ENCODE measurements around the gene MYO7B.

The MYO7B gene

GRCh38 chr2:127586746-127587295 is 51.3 kb downstream of the MYO7B start:
- no peak for DNase-seq (ENCODE audit: low read depth, low spot score)

DNA sequence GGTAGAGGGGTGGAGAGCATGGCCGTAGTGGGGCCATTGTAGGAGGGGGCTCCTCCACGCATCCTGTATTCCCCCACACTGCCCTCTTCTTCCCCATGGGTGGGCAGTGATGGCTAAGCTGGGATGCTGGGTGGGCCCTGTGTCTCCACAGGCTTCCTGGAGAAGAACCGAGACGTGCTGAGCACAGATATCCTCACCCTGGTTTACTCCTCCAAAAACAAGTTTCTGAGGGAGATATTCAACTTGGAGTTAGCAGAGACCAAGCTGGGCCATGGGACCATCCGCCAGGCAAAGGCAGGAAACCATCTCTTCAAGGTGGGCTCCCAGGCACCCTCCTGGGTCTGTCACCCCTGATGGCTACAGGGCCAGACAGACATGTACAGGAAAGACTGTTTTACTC is 52.8 kb downstream of the MYO7B start:
- DNase-seq (ENCODE audit: low read depth, low spot score): no peak

DNA sequence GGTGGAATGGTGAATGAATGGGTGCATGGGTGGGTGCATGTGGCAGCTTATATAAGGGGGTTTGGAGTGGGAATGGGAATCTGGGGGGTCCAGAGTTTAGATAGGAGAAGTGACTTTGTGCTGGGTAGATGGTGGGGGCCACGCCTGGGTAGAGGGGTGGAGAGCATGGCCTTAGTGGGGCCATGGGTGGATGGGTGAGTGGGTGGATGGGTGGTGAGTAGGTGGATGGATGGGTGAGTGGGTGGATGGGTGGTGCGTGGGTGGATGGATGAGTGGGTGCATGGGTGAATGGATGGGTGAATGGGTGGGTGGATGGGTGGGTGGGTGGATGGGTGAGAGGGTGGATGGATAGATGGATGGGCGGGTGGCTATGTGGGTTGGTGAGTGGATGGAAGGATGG is 53.9 kb downstream of the MYO7B start:
- DNase-seq (ENCODE audit: low read depth, low spot score): no peak

DNA sequence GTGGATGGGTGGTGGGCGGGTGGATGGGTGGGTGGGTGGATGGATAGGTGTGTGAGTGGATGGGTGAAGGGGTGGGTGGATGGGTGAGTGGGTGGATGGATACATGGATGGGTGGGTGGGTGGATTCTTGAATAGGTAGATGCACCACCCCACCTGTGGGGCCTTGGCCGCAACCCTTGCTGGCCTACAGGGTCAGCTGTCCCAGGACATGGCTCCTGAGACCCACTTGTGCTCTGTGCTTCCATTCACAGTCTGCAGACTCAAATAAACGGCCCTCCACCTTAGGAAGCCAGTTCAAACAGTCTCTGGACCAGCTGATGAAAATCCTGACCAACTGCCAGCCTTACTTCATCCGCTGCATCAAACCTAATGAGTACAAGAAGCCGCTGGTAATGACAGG is 54.4 kb downstream of the MYO7B start:
- no peak for DNase-seq (ENCODE audit: low read depth, low spot score)

DNA sequence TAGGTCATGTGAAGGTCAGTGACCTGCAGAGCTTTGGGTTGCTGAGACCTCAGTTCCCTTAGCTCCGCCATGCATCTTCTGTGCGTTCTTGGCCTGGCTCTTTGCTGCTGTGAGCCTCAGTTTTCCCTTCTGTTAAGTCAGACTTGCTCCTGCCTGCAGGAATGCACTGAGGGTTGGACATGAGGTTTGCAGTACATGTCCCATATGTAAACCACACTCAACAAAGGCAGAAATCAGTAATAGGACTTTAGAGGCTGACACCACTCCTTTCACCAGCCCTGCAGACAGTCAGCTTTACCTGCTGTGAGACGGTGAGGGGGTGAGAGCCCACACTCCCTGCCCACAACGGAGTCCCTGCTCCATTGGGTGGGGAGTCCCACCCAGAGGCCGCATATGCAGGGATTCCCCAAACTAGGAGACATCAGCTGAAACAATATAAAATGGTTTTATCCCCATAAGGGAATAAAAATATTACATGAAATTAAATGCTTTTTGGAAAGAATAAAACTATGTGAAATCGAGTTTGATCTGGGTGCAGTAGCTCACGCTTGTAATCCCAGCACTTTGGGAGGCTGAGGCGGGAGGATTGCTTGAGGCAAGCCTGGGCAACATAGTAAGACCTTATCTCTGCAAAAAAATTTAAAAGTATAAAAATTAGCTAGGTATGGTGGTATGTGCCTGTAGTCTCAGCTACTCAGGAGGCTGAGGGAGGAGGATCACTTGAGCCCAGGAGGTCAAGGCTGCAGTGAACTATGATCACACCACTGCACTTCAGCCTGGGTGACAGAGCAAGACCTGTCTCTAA is 55.1 kb downstream of the MYO7B start:
- DNase-seq (ENCODE audit: low read depth, low spot score): no peak

DNA sequence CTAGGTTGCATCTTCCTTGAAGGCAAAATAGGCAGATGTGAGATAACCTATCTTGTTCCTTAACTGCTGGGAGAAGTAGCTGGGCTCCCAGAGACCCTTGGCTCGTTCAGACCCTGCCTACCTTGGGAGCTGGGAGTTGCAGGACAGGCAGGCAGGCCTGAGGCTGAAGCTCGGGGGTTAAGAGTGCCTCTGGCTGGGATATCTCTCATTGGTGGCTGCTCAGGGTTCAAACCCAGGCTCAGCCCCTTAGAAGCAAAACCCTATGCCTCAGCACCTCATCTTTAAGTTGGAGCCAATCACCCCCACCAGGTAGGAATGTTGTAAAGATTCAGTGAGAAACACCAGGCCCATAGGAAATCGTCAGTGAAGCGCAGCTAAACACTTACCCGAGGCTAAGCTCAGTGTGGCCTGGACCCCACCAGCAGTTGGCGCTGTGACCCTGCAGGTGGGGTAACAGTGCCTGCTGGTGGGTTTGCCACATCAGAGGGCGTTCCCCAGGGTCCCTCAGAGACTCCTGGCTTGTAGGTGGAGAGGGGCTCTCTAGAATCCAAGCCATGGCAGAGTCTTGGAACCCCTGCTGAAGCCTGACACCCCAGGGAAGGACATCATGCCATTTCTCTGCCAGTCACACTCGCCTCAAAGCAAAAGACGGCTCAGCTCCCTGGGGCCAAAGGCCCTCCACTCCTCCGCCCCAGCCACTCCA is 55.9 kb downstream of the MYO7B start:
- DNase-seq (ENCODE audit: low read depth, low spot score): no peak

GRCh38 chr2:127592761-127593227 is 57.3 kb downstream of the MYO7B start:
- DNase-seq (ENCODE audit: low read depth, low spot score): no peak

GRCh38 chr2:127593228-127594115 is 58.0 kb downstream of the MYO7B start:
- DNase-seq (ENCODE audit: low read depth, low spot score): no peak

DNA sequence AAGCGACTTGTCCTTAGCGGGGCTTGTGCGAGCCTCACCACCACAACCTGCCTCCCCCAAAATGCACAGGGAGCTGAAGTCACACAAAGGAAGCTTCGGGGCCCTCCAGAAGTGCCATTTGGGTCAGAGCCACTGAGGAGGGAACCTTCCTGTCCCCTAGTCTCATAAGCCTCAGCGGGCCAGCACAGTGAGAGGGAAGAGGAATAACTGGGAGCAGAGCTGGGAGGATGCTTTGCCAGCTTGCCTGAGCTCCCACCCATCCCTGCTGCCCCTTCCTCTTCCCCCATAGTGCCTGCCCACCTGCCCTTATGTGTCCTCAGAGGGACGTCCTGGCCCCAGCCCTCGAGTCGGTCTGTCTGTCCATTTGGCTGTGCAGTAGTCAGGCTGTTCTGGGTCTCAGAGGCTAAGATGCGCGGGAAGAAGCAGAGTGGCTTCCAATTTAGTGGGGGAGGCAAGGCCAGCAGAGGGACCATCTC is 58.7 kb downstream of the MYO7B start:
- DNase-seq (ENCODE audit: low read depth, low spot score): no peak

- DNase-seq (ENCODE audit: low read depth, low spot score): no peak
Observed at GRCh38 chr2:127596311-127597045, 61.0 kb downstream of the MYO7B start.

GRCh38 chr2:127597046-127597983 is 61.8 kb downstream of the MYO7B start:
- no peak for DNase-seq (ENCODE audit: low read depth, low spot score)

- DNase-seq (ENCODE audit: low read depth, low spot score): no peak
Observed at GRCh38 chr2:127597984-127598380, 62.5 kb downstream of the MYO7B start.

GRCh38 chr2:127598711-127599110 is 63.2 kb downstream of the MYO7B start:
- no peak for DNase-seq (ENCODE audit: low read depth, low spot score)

DNA sequence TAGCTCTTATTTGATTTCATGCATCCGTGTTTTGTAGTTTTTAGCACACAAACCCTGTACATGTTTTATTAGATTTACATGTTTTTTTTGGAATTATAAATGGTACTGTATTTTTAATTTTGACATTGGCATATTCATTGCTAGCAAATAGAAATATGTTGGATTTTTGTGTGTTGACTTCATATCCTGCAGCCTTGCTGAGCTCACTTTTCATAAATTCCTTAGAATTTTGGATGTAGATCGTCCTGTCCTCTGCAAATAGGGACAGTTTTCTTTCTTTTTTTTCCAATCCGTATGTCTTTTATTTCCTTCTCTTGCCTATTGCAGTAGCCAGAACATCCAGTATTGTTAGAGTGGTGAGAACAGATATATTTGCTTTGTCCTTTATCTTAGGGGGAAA is 63.7 kb downstream of the MYO7B start:
- no peak for DNase-seq (ENCODE audit: low read depth, low spot score)

DNA sequence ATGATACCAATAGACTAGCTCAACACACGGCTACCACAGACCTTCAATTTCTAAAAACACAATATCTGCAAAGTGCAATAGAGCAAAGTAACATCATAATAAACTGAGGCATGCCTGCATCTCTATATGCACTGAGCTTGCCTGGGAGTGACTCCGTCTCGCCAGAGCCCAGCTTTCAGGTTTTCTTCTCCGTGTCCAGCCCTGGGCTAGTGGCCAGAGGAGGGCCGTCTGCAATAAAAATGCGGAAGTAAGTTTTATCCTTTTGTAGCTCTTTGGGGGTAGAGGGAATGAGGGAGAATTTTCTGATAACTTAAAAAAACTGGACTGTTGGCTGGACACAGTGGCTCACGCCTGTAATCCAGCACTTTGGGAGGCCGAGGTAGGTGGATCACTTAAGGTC is 69.5 kb downstream of the MYO7B start:
- DNase-seq (ENCODE audit: low read depth, low spot score): no peak

GRCh38 chr2:127605691-127606263 is 70.3 kb downstream of the MYO7B start:
- no peak for DNase-seq (ENCODE audit: low read depth, low spot score)

DNA sequence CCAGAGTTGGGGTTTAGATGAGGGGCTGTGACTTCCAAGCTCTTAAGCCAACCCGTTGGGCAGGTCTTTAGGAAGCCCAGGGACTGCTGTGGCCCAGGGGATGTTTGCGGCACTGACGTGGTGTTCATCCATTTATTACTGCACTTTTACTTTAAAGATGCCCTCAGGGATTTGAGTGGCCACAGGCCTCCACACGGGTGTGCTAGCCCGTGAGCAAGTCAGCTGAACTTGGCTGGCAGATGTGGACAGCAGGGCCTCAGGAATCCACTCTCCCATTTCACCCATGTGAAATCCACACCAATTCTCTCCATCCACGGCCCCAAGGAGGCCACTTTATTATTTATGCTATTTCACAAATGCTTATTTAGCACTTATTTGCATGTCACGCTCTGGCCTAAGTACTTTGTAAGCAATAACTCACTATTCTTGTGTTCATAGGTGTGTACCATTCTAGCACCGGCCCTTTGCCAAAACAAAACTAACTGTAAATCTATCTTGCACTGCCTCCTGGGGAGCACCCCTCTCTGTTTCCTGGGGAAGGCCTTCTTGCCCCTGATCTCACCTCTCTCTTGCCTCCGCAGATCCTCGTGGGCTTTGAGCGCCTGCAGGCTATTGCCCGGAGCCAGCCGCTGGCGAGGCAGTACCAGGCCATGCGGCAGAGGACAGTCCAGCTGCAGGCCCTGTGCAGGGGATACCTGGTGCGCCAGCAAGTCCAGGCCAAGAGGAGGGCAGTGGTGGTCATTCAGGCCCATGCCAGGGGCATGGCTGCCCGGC is 71.3 kb downstream of the MYO7B start:
- no peak for DNase-seq (ENCODE audit: low read depth, low spot score)

- no peak for DNase-seq (ENCODE audit: low read depth, low spot score)
Observed at GRCh38 chr2:127607399-127607908, 72.0 kb downstream of the MYO7B start.

All from brain pericyte (primary cell).